Kidney capillary endothelial cell (primary cell): Measurements from ENCODE around the gene DCTN2.
A peak's percentile ranks its signal among the peaks of the same experiment; 100 is the strongest.
"Not testable (repeated sequence)": the region's sequence is repeated elsewhere in the genome, so short reads cannot be mapped to it uniquely, and the experiment has no call there.

Source experiments
- DNase-seq: peaks from one replicate; pipeline ENCODE4 v3.0.0-alpha.2; 2018; ENCODE audit warnings: low spot score

Gene DCTN2

GRCh38 chr12:57527184-57527583, 19.8 kb downstream of the DCTN2 start:
- DNase-seq = no peak

GRCh38 chr12:57526477-57527126, 20.4 kb downstream of the DCTN2 start:
- no peak for DNase-seq

- no peak for DNase-seq
Measured at GRCh38 chr12:57525615-57526383, 21.2 kb downstream of the DCTN2 start.

GRCh38 chr12:57524814-57525614, 22.0 kb downstream of the DCTN2 start:
- no peak for DNase-seq

- no peak for DNase-seq
Measured at GRCh38 chr12:57523706-57524614, 23.0 kb downstream of the DCTN2 start.

GRCh38 chr12:57522887-57523705, 23.9 kb downstream of the DCTN2 start:
- DNase-seq = no peak

GRCh38 chr12:57522011-57522886, 24.7 kb downstream of the DCTN2 start, which contains the start of gene MBD6:
MBD6 (plus strand) TSS chr12:57522824; CDS start chr12:57524304, 1,480 bp downstream.
- peak; percentile 78 for DNase-seq

GRCh38 chr12:57521525-57522010, 25.4 kb downstream of the DCTN2 start:
- no peak for DNase-seq

GRCh38 chr12:57520053-57520818, 26.8 kb downstream of the DCTN2 start, which contains the start of gene DDIT3:
DDIT3 (minus strand) TSS chr12:57520514; CDS start chr12:57517406, 3,108 bp downstream.
- peak; percentile 98 for DNase-seq

- DNase-seq = no peak
Measured at GRCh38 chr12:57519796-57520052, 27.3 kb downstream of the DCTN2 start.

GRCh38 chr12:57518920-57519795, 27.8 kb downstream of the DCTN2 start:
- no peak for DNase-seq

GRCh38 chr12:57518176-57518919, 28.6 kb downstream of the DCTN2 start:
- DNase-seq = no peak

GRCh38 chr12:57517718-57518117, 29.3 kb downstream of the DCTN2 start:
- not testable (repeated sequence) for DNase-seq

GRCh38 chr12:57517187-57517586, 29.8 kb downstream of the DCTN2 start:
- DNase-seq = peak; percentile 38

GRCh38 chr12:57516617-57517153, 30.3 kb downstream of the DCTN2 start:
- no peak for DNase-seq

GRCh38 chr12:57515934-57516541, 31.0 kb downstream of the DCTN2 start:
- DNase-seq = no peak
